Body of pancreas (tissue), 4 donors: Measurements from ENCODE around the gene TMEM40. TPM values are rescaled to one million over a fixed set of nuclear protein-coding genes. Genes with fewer than 3 reads are reported as not detected.

Experiments used
- ATAC-seq: fragments of 150-250 bp; one replicate; pipeline ENCODE4 v1.9.1; 2016
- DNase-seq, 4 donors: peaks; one replicate each; pipeline ENCODE4 v3.0.0-alpha.2; 2019
- H3K27ac ChIP-seq, 4 donors: fragments of 200-600 bp; sonication (generic); 1 replicate in 3 of 4; 2 replicates in 1 of 4; pipeline versions ENCODE4 v1.5.1 to v1.6.1; 2016 to 2019; ENCODE audit warnings: mild to moderate bottlenecking in 1 of 4, mixed read lengths in 1 of 4, moderate library complexity in 1 of 4
- H3K27me3 ChIP-seq, 2 donors: fragments of 200-600 bp; sonication (generic); one replicate each; pipeline ENCODE4 v1.6.0; 2016; ENCODE audit warnings: mild to moderate bottlenecking in 1 of 2
- H3K36me3 ChIP-seq, 2 donors: fragments of 200-600 bp; sonication (generic); replicated peaks in 1 of 2; 2 replicates each; pipeline ENCODE4 v1.5.1; 2016; ENCODE audit warnings: low read depth in 2 of 2; ENCODE audit not compliant: insufficient read depth in 1 of 2
- H3K4me1 ChIP-seq: fragments of 200-600 bp; sonication (generic); one replicate; pipeline ENCODE4 v1.6.0; 2016
- H3K4me3 ChIP-seq, 2 donors: fragments of 200-600 bp; sonication (generic); 1 replicate in 1 of 2; 2 replicates in 1 of 2; pipeline ENCODE4 v1.5.1; 2016 to 2019
- H3K9me3 ChIP-seq, 3 donors: fragments of 200-600 bp; sonication (generic); 1 replicate in 2 of 3; 2 replicates in 1 of 3; pipeline ENCODE4 v1.5.1; 2016
- CTCF ChIP-seq, 7 experiments: fragments of 450-650 bp in 4 of 7; fragments of 200-600 bp in 3 of 7; sonication (generic) in 3 of 7; IDR thresholded peaks; one replicate each; pipeline ENCODE4 v1.5.1; 2016 to 2019; ENCODE audit warnings: antibody characterized with exemption in 7 of 7
- POLR2A ChIP-seq, 3 donors: fragments of 450-650 bp; IDR thresholded peaks; one replicate each; pipeline ENCODE4 v1.6.1; 2016; ENCODE audit warnings: antibody characterized with exemption in 3 of 3, mild to moderate bottlenecking in 2 of 3
- WGBS, 2 donors: methylation state at CpG; one replicate each; pipeline ENCODE4 v1.1.5; 2017; 5-methylcytosine and 5-hydroxymethylcytosine counted together
- intact Hi-C: fragments of 100-400 bp; cut with DNase I; formaldehyde crosslinking; loops from one replicate; pipeline ENCODE4 v1.15.1; 2023
- total RNA-seq, 2 donors: library from RNA; depleted of rRNA; stranded (reverse); fragments of >200 nt; gene quantifications; one replicate each; pipeline ENCODE4 v1.1.0, GENCODE V29; 2016

Gene TMEM40
- total RNA-seq, 2 donors from 2014 or later, result not detected

- Histone ChIP-seq H3K36me3 (no peaks in the 10 kb centered on the region), H3K4me3 (no peak overlapping the region), H3K27ac (no peak overlapping the region), H3K4me1 (no peaks in the 10 kb centered on the region), H3K27me3 (no peaks in the 10 kb centered on the region), H3K9me3 (no peaks in the 10 kb centered on the region)
- TF ChIP-seq CTCF (IDR thresholded peaks at IDR 0.05) (no peak), POLR2A (IDR thresholded peaks at IDR 0.05) (no peak)
- DNase-seq, result no peak
- ATAC-seq, result no peak
- WGBS, 2 donors, result 82 to 89% methylated on average over 9 of the region's 9 CpGs
- intact Hi-C loops, result no loop called here
Measured at GRCh38 chr3:12771236-12771635, 12.2 kb upstream of the TMEM40 start.

GRCh38 chr3:12769761-12770160, 10.7 kb upstream of the TMEM40 start:
- H3K4me3 ChIP-seq, result no peak overlapping the region
- H3K36me3 ChIP-seq, result no peaks in the 10 kb centered on the region
- no peaks in the 10 kb centered on the region for H3K4me1 ChIP-seq
- intact Hi-C loops, result no loop called here
- 65 to 67% methylated on average over 2 of the region's 2 CpGs for WGBS, 2 donors
- no peaks in the 10 kb centered on the region for H3K9me3 ChIP-seq
- H3K27ac ChIP-seq, result no peak overlapping the region
- ATAC-seq (no peak), DNase-seq (no peak)
- no peak for TF ChIP-seq POLR2A (IDR thresholded peaks at IDR 0.05)
- TF ChIP-seq CTCF (IDR thresholded peaks at IDR 0.05), result no peak
- no peaks in the 10 kb centered on the region for H3K27me3 ChIP-seq

GRCh38 chr3:12768579-12769527, 9.8 kb upstream of the TMEM40 start:
- Histone ChIP-seq H3K9me3 (no peaks in the 10 kb centered on the region), H3K27ac (no peak overlapping the region), H3K4me1 (no peaks in the 10 kb centered on the region), H3K27me3 (no peaks in the 10 kb centered on the region), H3K4me3 (no peak overlapping the region), H3K36me3 (no peaks in the 10 kb centered on the region)
- no peak for ATAC-seq
- no peak for DNase-seq
- TF ChIP-seq CTCF (IDR thresholded peaks at IDR 0.05) (no peak), POLR2A (IDR thresholded peaks at IDR 0.05) (no peak)
- intact Hi-C loops, result no loop called here
- 51 to 82% methylated on average over 9 to 33 of the region's 54 CpGs for WGBS, 2 donors

- no peak for ATAC-seq
- intact Hi-C loops, result no loop called here
- no peak for TF ChIP-seq POLR2A (IDR thresholded peaks at IDR 0.05)
- no peak for TF ChIP-seq CTCF (IDR thresholded peaks at IDR 0.05)
Measured at GRCh38 chr3:12766541-12766940, 7.5 kb upstream of the TMEM40 start.

More at GRCh38 chr3:12766541-12766940, 7.5 kb upstream of the TMEM40 start:
- Histone ChIP-seq H3K27me3 (no peaks in the 10 kb centered on the region), H3K9me3 (no peaks in the 10 kb centered on the region), H3K4me1 (no peaks in the 10 kb centered on the region), H3K36me3 (no peaks in the 10 kb centered on the region), H3K4me3 (no peak overlapping the region), H3K27ac (no peak overlapping the region)
- DNase-seq, result no peak
- 70 to 85% methylated on average over 6 of the region's 6 CpGs for WGBS, 2 donors
